HEK293 (cell line): ENCODE data around the gene VEGFC.

Source experiments
- CTCF ChIA-PET: fragments of 350-600 bp; formaldehyde crosslinking; extraction: SDS; loops from one replicate; lab custom pipeline; 2021; ENCODE audit warnings: antibody characterized with exemption; lab: Yijun Ruan, JAX
- POLR2A ChIA-PET: fragments of 300-600 bp; formaldehyde crosslinking; extraction: SDS; loops from one replicate; lab custom pipeline; 2020; ENCODE audit warnings: antibody characterized with exemption, inconsistent platforms; lab: Yijun Ruan, JAX
- H3K27ac ChIP-seq: fragments of 200-500 bp; sonication (Bioruptor generic); 2 replicates; pipeline ENCODE4 v1.5.1; 2014; ENCODE audit warnings: low read depth, low read length, control low read depth, inconsistent platforms; ENCODE audit errors: extremely low read depth
- H3K36me3 ChIP-seq, 2 experiments: fragments of 200-500 bp in 1 of 2; sonication (Bioruptor generic) in 1 of 2; 1 replicate in 1 of 2; 2 replicates in 1 of 2; pipeline ENCODE4 v1.5.1; 2014 to 2017; ENCODE audit warnings: inconsistent platforms in 2 of 2, low read length in 2 of 2; ENCODE audit not compliant: control insufficient read depth in 2 of 2, insufficient read depth in 1 of 2
- H3K4me1 ChIP-seq: fragments of 200-500 bp; sonication (Bioruptor generic); 2 replicates; pipeline ENCODE4 v1.5.1; 2014; ENCODE audit warnings: mild to moderate bottlenecking, low read length, inconsistent platforms; ENCODE audit not compliant: control insufficient read depth, insufficient read depth
- H3K4me3 ChIP-seq: 2 replicates; pipeline ENCODE4 v1.5.1; 2011; ENCODE audit warnings: low read depth, mild to moderate bottlenecking, control low read depth, low read length, moderate library complexity
- H3K9me3 ChIP-seq: fragments of 200-500 bp; sonication (Bioruptor generic); 2 replicates; pipeline ENCODE4 v1.5.1; 2014; ENCODE audit warnings: low read depth, low read length, inconsistent platforms; ENCODE audit not compliant: control insufficient read depth, insufficient read depth
- BCL11A ChIP-seq: fragments of 450-650 bp; formaldehyde crosslinking; IDR thresholded peaks from 2 replicates; pipeline ENCODE4 v1.5.1; 2016; ENCODE audit warnings: low read depth, missing biosample characterization, missing genetic modification characterization
- HOXD13 ChIP-seq: sonication (generic); formaldehyde crosslinking; IDR thresholded peaks from 2 replicates; pipeline ENCODE4 v1.8.0; 2022; ENCODE audit warnings: missing genetic modification reagents, borderline replicate concordance
- KLF7 ChIP-seq: fragments of 450-650 bp; formaldehyde crosslinking; IDR thresholded peaks from 2 replicates; pipeline ENCODE4 v1.5.1; 2016; ENCODE audit warnings: missing biosample characterization, missing genetic modification characterization, borderline replicate concordance
- MEIS1 ChIP-seq: sonication (generic); formaldehyde crosslinking; IDR thresholded peaks from 2 replicates; pipeline ENCODE4 v1.8.1; 2022; ENCODE audit warnings: missing genetic modification reagents, mild to moderate bottlenecking, borderline replicate concordance
- OVOL3 ChIP-seq: fragments of 450-650 bp; formaldehyde crosslinking; IDR thresholded peaks from 2 replicates; pipeline ENCODE4 v1.5.1; 2016; ENCODE audit warnings: missing biosample characterization, missing genetic modification characterization
- SALL2 ChIP-seq: fragments of 450-650 bp; formaldehyde crosslinking; IDR thresholded peaks from 2 replicates; pipeline ENCODE4 v1.5.0; 2017; ENCODE audit warnings: missing biosample characterization, mild to moderate bottlenecking, missing genetic modification characterization, borderline replicate concordance
- SCRT2 ChIP-seq: fragments of 450-650 bp; formaldehyde crosslinking; IDR thresholded peaks from 2 replicates; pipeline ENCODE4 v1.5.1; 2016; ENCODE audit warnings: missing biosample characterization, missing genetic modification characterization
- ZNF16 ChIP-seq: fragments of 450-650 bp; formaldehyde crosslinking; IDR thresholded peaks from 2 replicates; pipeline ENCODE4 v1.5.1; 2016; ENCODE audit warnings: low read depth, missing biosample characterization, missing genetic modification characterization
- ZNF341 ChIP-seq: fragments of 450-650 bp; formaldehyde crosslinking; IDR thresholded peaks from 2 replicates; pipeline ENCODE4; 2016; ENCODE audit warnings: low read depth, missing biosample characterization, missing genetic modification characterization
- ZNF391 ChIP-seq: fragments of 450-650 bp; formaldehyde crosslinking; IDR thresholded peaks from 2 replicates; pipeline ENCODE4 v1.5.1; 2016; ENCODE audit warnings: low read depth, missing biosample characterization, missing genetic modification characterization, borderline replicate concordance
- ZNF776 ChIP-seq: fragments of 450-650 bp; formaldehyde crosslinking; IDR thresholded peaks from 2 replicates; pipeline ENCODE4 v1.5.0; 2017; ENCODE audit warnings: missing biosample characterization, missing genetic modification characterization, borderline replicate concordance
- ZNF777 ChIP-seq: fragments of 450-650 bp; formaldehyde crosslinking; IDR thresholded peaks from 2 replicates; pipeline ENCODE4 v1.5.1; 2017; ENCODE audit warnings: missing biosample characterization, missing genetic modification characterization, borderline replicate concordance
- ZNF837 ChIP-seq: fragments of 450-650 bp; formaldehyde crosslinking; IDR thresholded peaks from 2 replicates; pipeline ENCODE4 v1.5.1; 2016; ENCODE audit warnings: missing biosample characterization, missing genetic modification characterization
- TF ChIP-seq, protein P1 (sequence below): fragments of 450-650 bp; formaldehyde crosslinking; IDR thresholded peaks from 2 replicates; pipeline ENCODE4; 2016; ENCODE audit warnings: missing biosample characterization, missing genetic modification characterization
- TF ChIP-seq, protein P2 (sequence below): fragments of 450-650 bp; formaldehyde crosslinking; IDR thresholded peaks from 2 replicates; pipeline ENCODE4 v1.5.1; 2017; ENCODE audit warnings: missing biosample characterization, missing genetic modification characterization

Gene VEGFC

GRCh38 chr4:176784816-176785215 is 7.9 kb downstream of the VEGFC start:
- H3K4me1 ChIP-seq = peaks cover 6% of the 10 kb centered on the region
- no peaks in the 10 kb centered on the region for H3K36me3 ChIP-seq
- POLR2A ChIA-PET = no interaction called here

GRCh38 chr4:176782794-176783193 is 9.9 kb downstream of the VEGFC start:
- TF ChIP-seq ZNF776 (tag by site-specific recombination) (no peak), ZNF391 (tag by site-specific recombination) (no peak), SALL2 (tag by site-specific recombination) (no peak)
- TF ChIP-seq, protein P1, sequence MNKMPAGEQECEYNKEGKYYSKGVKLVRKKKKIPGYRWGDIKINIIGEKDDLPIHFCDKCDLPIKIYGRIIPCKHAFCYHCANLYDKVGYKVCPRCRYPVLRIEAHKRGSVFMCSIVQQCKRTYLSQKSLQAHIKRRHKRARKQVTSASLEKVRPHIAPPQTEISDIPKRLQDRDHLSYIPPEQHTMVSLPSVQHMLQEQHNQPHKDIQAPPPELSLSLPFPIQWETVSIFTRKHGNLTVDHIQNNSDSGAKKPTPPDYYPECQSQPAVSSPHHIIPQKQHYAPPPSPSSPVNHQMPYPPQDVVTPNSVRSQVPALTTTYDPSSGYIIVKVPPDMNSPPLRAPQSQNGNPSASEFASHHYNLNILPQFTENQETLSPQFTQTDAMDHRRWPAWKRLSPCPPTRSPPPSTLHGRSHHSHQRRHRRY (tag by site-specific recombination) = no peak
- POLR2A ChIA-PET = no interaction called here
- H3K4me3 ChIP-seq = no peak overlapping the region
- H3K27ac ChIP-seq = no peak overlapping the region
- no peaks in the 10 kb centered on the region for H3K9me3 ChIP-seq
- no peaks in the 10 kb centered on the region for H3K36me3 ChIP-seq
- CTCF ChIA-PET = interaction anchor here (0.6 to 1.2 kb wide), 5 partner anchors 12 to 264 kb away, joined by 3 to 8 read pairs (median 4); no protein-coding TSS in a partner anchor
- peaks cover 9% of the 10 kb centered on the region for H3K4me1 ChIP-seq

More at GRCh38 chr4:176784816-176785215, 7.9 kb downstream of the VEGFC start:
- Histone ChIP-seq H3K4me3 (no peak overlapping the region), H3K9me3 (no peaks in the 10 kb centered on the region), H3K27ac (no peak overlapping the region)
- CTCF ChIA-PET = no interaction called here
- peak; percentile 68 for TF ChIP-seq SCRT2 (tag by site-specific recombination)
- no peak for TF ChIP-seq BCL11A (tag by site-specific recombination)

DNA sequence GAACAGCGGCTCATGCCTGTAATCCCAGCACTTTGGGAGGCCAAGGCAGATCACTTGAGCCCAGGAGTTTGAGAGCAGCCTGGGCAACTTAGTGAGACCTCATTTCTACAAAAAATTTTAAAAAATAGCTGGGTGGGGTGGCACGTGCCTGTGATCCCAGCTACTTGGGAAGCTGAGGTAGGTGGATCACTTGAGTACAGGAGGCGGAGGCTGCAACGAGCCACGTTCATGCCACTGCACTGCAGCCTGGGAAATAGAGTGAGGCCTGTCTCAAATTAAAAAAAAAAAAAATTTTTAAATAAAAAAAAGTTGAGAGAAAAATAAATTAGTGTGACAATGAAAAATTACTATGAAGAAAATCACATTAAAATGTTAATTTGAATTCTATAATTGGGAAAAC is 10.5 kb downstream of the VEGFC start:
- ChIA-PET POLR2A (interaction anchor here (0.7 kb wide), 1 partner anchor 527 kb away, joined by 3 read pairs; the partner anchor contains the start of gene NEIL3), CTCF (interaction anchor here (0.6 to 1.2 kb wide), 5 partner anchors 11 to 265 kb away, joined by 3 to 8 read pairs (median 4); no protein-coding TSS in a partner anchor)
- Histone ChIP-seq H3K36me3 (no peaks in the 10 kb centered on the region), H3K4me3 (no peak overlapping the region), H3K27ac (no peak overlapping the region), H3K4me1 (peaks cover 9% of the 10 kb centered on the region), H3K9me3 (no peaks in the 10 kb centered on the region)
- no peak for TF ChIP-seq ZNF16 (tag by site-specific recombination)
- no peak for TF ChIP-seq HOXD13 (CRISPR knock-in tag)
- no peak for TF ChIP-seq OVOL3 (tag by site-specific recombination)
- no peak for TF ChIP-seq ZNF837 (tag by site-specific recombination)

- Histone ChIP-seq H3K4me3 (no peak overlapping the region), H3K36me3 (no peaks in the 10 kb centered on the region), H3K4me1 (peaks cover 9% of the 10 kb centered on the region), H3K9me3 (no peaks in the 10 kb centered on the region), H3K27ac (no peak overlapping the region; the same call in 1 of the 2 replicates)
- POLR2A ChIA-PET = interaction anchor here (0.7 kb wide), 1 partner anchor 528 kb away, joined by 3 read pairs; the partner anchor contains the start of gene NEIL3
- CTCF ChIA-PET = no interaction called here
- TF ChIP-seq ZNF777 (tag by site-specific recombination) = no peak
- no peak for TF ChIP-seq MEIS1 (CRISPR knock-in tag)
- no peak for TF ChIP-seq KLF7 (tag by site-specific recombination)
- TF ChIP-seq ZNF341 (tag by site-specific recombination) = no peak
- TF ChIP-seq, protein P2, sequence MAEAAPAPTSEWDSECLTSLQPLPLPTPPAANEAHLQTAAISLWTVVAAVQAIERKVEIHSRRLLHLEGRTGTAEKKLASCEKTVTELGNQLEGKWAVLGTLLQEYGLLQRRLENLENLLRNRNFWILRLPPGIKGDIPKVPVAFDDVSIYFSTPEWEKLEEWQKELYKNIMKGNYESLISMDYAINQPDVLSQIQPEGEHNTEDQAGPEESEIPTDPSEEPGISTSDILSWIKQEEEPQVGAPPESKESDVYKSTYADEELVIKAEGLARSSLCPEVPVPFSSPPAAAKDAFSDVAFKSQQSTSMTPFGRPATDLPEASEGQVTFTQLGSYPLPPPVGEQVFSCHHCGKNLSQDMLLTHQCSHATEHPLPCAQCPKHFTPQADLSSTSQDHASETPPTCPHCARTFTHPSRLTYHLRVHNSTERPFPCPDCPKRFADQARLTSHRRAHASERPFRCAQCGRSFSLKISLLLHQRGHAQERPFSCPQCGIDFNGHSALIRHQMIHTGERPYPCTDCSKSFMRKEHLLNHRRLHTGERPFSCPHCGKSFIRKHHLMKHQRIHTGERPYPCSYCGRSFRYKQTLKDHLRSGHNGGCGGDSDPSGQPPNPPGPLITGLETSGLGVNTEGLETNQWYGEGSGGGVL = no peak
- no peak for TF ChIP-seq SCRT2 (tag by site-specific recombination)
These were observed 11.0 kb downstream of the VEGFC start for GRCh38 chr4:176781739-176782100.
